Measurements from ENCODE around the gene FBXL7. TPM values are rescaled to one million over a fixed set of nuclear protein-coding genes. Genes with fewer than 3 reads are reported as not detected.

FBXL7 gene
- total and polyA plus RNA-seq, 2 experiments from 2014 or later: 4.5 to 15.2 TPM

DNA sequence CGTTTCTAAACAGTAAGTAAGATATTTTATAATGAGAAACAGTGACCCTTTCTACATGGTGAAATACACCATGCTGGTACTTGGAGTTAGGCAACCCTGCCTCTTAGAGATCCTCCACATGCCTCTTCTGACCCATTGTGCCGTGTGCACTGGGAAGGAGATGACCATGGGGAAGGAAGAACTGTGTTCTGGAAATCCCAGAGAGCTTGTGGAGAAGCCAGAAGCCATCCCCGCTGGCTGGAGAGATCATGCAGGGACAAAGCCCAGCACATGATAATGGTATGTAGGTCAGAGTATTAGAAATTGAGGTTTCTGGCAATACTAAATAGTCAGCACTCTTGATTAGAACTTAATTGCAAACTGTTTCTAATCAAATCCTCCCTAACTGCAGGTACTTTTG lies 307.3 kb downstream of the FBXL7 start:
- H3K36me3 Mint-ChIP-seq (ENCODE audit: low read depth): peaks cover 34% of the 10 kb centered on the region
- no peaks in the 10 kb centered on the region for H3K27me3 Mint-ChIP-seq (ENCODE audit: insufficient read depth, low read depth, poor library complexity)
- Histone ChIP-seq H3K4me3 (no peak overlapping the region), H3K4me1 (ENCODE audit: insufficient read depth) (peaks cover 8% of the 10 kb centered on the region), H4K20me1 (replicated peaks; ENCODE audit: insufficient read depth) (no peaks in the 10 kb centered on the region), H3F3A (replicated peaks; ENCODE audit: low read depth) (no peaks in the 10 kb centered on the region), H2AFZ (no peak overlapping the region), H3K27me3 (ENCODE audit: insufficient read depth) (no peaks in the 10 kb centered on the region), H3K27ac (ENCODE audit: low read depth) (no peak overlapping the region), H3K4me2 (no peak overlapping the region), H3K9me2 (ENCODE audit: insufficient read depth) (0 out of 2 replicates have a peak, but pooled peaks cover 4% of the 10 kb centered on the region), H3K79me2 (replicated peaks; ENCODE audit: insufficient read depth) (0 out of 2 replicates have a peak, but pooled peaks cover 3% of the 10 kb centered on the region), H3K36me3 (ENCODE audit: insufficient read depth) (no peaks in the 10 kb centered on the region; the same call in 1 of the 2 replicates)
- peaks cover 9% of the 10 kb centered on the region for H3K4me1 Mint-ChIP-seq
- H3K27ac Mint-ChIP-seq: no peak overlapping the region; the same call in 1 of the 2 replicates
- peaks cover 42% of the 10 kb centered on the region for H3K9me3 Mint-ChIP-seq
- H3K4me3 Mint-ChIP-seq: no peak overlapping the region
- ATAC-seq: no peak
- TF ChIP-seq NANOG (IDR thresholded peaks at IDR 0.05; ENCODE audit: borderline replicate concordance) (no peak), EZH2 (IDR thresholded peaks at IDR 0.05; ENCODE audit: low read depth, unreplicated experiment) (no peak), ZNF331 (CRISPR knock-in tag; IDR thresholded peaks at IDR 0.05; ENCODE audit: low read depth) (no peak), ZNF114 (CRISPR knock-in tag; IDR thresholded peaks at IDR 0.05) (no peak), STAT1 (IDR thresholded peaks at IDR 0.05; ENCODE audit: unreplicated experiment) (no peak), CREB1 (CRISPR knock-in tag; IDR thresholded peaks at IDR 0.05; ENCODE audit: low read depth) (no peak), EZH2phosphoT487 (IDR thresholded peaks at IDR 0.05; ENCODE audit: unreplicated experiment) (no peak), JUNB (IDR thresholded peaks at IDR 0.05; ENCODE audit: unreplicated experiment) (no peak), POLR2AphosphoS5 (IDR thresholded peaks at IDR 0.05; ENCODE audit: low read depth) (no peak)
- TF ChIP-seq, protein P1, sequence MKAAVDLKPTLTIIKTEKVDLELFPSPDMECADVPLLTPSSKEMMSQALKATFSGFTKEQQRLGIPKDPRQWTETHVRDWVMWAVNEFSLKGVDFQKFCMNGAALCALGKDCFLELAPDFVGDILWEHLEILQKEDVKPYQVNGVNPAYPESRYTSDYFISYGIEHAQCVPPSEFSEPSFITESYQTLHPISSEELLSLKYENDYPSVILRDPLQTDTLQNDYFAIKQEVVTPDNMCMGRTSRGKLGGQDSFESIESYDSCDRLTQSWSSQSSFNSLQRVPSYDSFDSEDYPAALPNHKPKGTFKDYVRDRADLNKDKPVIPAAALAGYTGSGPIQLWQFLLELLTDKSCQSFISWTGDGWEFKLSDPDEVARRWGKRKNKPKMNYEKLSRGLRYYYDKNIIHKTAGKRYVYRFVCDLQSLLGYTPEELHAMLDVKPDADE (IDR thresholded peaks at IDR 0.05): no peak
- TF ChIP-seq, protein P2, sequence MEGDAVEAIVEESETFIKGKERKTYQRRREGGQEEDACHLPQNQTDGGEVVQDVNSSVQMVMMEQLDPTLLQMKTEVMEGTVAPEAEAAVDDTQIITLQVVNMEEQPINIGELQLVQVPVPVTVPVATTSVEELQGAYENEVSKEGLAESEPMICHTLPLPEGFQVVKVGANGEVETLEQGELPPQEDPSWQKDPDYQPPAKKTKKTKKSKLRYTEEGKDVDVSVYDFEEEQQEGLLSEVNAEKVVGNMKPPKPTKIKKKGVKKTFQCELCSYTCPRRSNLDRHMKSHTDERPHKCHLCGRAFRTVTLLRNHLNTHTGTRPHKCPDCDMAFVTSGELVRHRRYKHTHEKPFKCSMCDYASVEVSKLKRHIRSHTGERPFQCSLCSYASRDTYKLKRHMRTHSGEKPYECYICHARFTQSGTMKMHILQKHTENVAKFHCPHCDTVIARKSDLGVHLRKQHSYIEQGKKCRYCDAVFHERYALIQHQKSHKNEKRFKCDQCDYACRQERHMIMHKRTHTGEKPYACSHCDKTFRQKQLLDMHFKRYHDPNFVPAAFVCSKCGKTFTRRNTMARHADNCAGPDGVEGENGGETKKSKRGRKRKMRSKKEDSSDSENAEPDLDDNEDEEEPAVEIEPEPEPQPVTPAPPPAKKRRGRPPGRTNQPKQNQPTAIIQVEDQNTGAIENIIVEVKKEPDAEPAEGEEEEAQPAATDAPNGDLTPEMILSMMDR (conservative IDR thresholded peaks at IDR 0.05; ENCODE audit: low read depth in 2 of 2): no peak
- TF ChIP-seq, protein P3, sequence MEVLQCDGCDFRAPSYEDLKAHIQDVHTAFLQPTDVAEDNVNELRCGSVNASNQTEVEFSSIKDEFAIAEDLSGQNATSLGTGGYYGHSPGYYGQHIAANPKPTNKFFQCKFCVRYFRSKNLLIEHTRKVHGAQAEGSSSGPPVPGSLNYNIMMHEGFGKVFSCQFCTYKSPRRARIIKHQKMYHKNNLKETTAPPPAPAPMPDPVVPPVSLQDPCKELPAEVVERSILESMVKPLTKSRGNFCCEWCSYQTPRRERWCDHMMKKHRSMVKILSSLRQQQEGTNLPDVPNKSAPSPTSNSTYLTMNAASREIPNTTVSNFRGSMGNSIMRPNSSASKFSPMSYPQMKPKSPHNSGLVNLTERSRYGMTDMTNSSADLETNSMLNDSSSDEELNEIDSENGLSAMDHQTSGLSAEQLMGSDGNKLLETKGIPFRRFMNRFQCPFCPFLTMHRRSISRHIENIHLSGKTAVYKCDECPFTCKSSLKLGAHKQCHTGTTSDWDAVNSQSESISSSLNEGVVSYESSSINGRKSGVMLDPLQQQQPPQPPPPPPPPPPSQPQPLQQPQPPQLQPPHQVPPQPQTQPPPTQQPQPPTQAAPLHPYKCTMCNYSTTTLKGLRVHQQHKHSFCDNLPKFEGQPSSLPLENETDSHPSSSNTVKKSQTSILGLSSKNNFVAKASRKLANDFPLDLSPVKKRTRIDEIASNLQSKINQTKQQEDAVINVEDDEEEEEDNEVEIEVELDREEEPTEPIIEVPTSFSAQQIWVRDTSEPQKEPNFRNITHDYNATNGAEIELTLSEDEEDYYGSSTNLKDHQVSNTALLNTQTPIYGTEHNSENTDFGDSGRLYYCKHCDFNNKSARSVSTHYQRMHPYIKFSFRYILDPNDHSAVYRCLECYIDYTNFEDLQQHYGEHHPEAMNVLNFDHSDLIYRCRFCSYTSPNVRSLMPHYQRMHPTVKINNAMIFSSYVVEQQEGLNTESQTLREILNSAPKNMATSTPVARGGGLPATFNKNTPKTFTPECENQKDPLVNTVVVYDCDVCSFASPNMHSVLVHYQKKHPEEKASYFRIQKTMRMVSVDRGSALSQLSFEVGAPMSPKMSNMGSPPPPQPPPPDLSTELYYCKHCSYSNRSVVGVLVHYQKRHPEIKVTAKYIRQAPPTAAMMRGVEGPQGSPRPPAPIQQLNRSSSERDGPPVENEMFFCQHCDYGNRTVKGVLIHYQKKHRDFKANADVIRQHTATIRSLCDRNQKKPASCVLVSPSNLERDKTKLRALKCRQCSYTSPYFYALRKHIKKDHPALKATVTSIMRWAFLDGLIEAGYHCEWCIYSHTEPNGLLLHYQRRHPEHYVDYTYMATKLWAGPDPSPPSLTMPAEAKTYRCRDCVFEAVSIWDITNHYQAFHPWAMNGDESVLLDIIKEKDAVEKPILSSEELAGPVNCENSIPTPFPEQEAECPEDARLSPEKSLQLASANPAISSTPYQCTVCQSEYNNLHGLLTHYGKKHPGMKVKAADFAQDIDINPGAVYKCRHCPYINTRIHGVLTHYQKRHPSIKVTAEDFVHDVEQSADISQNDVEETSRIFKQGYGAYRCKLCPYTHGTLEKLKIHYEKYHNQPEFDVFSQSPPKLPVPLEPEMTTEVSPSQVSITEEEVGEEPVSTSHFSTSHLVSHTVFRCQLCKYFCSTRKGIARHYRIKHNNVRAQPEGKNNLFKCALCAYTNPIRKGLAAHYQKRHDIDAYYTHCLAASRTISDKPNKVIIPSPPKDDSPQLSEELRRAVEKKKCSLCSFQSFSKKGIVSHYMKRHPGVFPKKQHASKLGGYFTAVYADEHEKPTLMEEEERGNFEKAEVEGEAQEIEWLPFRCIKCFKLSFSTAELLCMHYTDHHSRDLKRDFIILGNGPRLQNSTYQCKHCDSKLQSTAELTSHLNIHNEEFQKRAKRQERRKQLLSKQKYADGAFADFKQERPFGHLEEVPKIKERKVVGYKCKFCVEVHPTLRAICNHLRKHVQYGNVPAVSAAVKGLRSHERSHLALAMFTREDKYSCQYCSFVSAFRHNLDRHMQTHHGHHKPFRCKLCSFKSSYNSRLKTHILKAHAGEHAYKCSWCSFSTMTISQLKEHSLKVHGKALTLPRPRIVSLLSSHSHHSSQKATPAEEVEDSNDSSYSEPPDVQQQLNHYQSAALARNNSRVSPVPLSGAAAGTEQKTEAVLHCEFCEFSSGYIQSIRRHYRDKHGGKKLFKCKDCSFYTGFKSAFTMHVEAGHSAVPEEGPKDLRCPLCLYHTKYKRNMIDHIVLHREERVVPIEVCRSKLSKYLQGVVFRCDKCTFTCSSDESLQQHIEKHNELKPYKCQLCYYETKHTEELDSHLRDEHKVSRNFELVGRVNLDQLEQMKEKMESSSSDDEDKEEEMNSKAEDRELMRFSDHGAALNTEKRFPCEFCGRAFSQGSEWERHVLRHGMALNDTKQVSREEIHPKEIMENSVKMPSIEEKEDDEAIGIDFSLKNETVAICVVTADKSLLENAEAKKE (CRISPR knock-in tag; IDR thresholded peaks at IDR 0.05): no peak
- TF ChIP-seq, protein P4, sequence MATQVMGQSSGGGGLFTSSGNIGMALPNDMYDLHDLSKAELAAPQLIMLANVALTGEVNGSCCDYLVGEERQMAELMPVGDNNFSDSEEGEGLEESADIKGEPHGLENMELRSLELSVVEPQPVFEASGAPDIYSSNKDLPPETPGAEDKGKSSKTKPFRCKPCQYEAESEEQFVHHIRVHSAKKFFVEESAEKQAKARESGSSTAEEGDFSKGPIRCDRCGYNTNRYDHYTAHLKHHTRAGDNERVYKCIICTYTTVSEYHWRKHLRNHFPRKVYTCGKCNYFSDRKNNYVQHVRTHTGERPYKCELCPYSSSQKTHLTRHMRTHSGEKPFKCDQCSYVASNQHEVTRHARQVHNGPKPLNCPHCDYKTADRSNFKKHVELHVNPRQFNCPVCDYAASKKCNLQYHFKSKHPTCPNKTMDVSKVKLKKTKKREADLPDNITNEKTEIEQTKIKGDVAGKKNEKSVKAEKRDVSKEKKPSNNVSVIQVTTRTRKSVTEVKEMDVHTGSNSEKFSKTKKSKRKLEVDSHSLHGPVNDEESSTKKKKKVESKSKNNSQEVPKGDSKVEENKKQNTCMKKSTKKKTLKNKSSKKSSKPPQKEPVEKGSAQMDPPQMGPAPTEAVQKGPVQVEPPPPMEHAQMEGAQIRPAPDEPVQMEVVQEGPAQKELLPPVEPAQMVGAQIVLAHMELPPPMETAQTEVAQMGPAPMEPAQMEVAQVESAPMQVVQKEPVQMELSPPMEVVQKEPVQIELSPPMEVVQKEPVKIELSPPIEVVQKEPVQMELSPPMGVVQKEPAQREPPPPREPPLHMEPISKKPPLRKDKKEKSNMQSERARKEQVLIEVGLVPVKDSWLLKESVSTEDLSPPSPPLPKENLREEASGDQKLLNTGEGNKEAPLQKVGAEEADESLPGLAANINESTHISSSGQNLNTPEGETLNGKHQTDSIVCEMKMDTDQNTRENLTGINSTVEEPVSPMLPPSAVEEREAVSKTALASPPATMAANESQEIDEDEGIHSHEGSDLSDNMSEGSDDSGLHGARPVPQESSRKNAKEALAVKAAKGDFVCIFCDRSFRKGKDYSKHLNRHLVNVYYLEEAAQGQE (IDR thresholded peaks at IDR 0.05; ENCODE audit: unreplicated experiment): no peak
- no peak for DNase-seq (ENCODE audit: low spot score)
